Osteoblast (primary cell): ENCODE data around the gene HRK. TPM values are rescaled to one million over a fixed set of nuclear protein-coding genes. Genes with fewer than 3 reads are reported as not detected.

Source experiments
- DNase-seq: peaks from one replicate; pipeline ENCODE4 v3.0.0; 2011; ENCODE audit warnings: low spot score, mixed read lengths; ENCODE audit not compliant: insufficient read length; ENCODE audit errors: missing footprints
- H2AFZ ChIP-seq: 2 replicates; pipeline ENCODE4 v1.6.0; 2011; ENCODE audit warnings: mild to moderate bottlenecking, low read length
- H3K27ac ChIP-seq: 2 replicates; pipeline ENCODE4 v1.5.1; 2011; ENCODE audit warnings: mild to moderate bottlenecking, low read depth, low read length, moderate library complexity
- H3K27me3 ChIP-seq: 2 replicates; pipeline ENCODE4 v1.6.0; 2012; ENCODE audit warnings: mild to moderate bottlenecking, control low read depth, inconsistent platforms, low read length, moderate library complexity; ENCODE audit not compliant: insufficient read depth
- H3K36me3 ChIP-seq: 2 replicates; pipeline ENCODE4 v1.5.1; 2011; ENCODE audit warnings: mild to moderate bottlenecking, low read length, control low read depth, moderate library complexity; ENCODE audit not compliant: insufficient read depth
- H3K4me1 ChIP-seq: 2 replicates; pipeline ENCODE4 v1.5.1; 2011; ENCODE audit warnings: mild to moderate bottlenecking, low read length, control low read depth, moderate library complexity; ENCODE audit not compliant: insufficient read depth
- H3K4me2 ChIP-seq: 2 replicates; pipeline ENCODE4 v1.6.0; 2011; ENCODE audit warnings: mild to moderate bottlenecking, low read length; ENCODE audit not compliant: insufficient read depth
- H3K4me3 ChIP-seq: fragments of 200-600 bp; sonication (generic); 3 replicates; pipeline ENCODE4 v1.5.1; 2012; ENCODE audit warnings: mild to moderate bottlenecking, low read length, inconsistent platforms; ENCODE audit not compliant: insufficient read depth
- H3K79me2 ChIP-seq: 2 replicates; pipeline ENCODE4 v1.6.0; 2012; ENCODE audit warnings: mild to moderate bottlenecking, low read length, control low read depth, inconsistent platforms; ENCODE audit not compliant: insufficient read depth
- H3K9me3 ChIP-seq: 2 replicates; pipeline ENCODE4 v1.5.1; 2011; ENCODE audit warnings: low read depth, low read length, control low read depth
- H4K20me1 ChIP-seq: 2 replicates; pipeline ENCODE4 v1.6.0; 2012; ENCODE audit warnings: mild to moderate bottlenecking, low read length, control low read depth; ENCODE audit not compliant: insufficient read depth
- total RNA-seq: library from RNA; depleted of rRNA; stranded (reverse); fragments of >200 nt; gene quantifications from 2 replicates; pipeline ENCODE4 v1.2.3, GENCODE V29; 2012
- TF ChIP-seq, protein P1 (sequence below): IDR thresholded peaks from 2 replicates; pipeline ENCODE4 v1.5.1; 2011; ENCODE audit warnings: mild to moderate bottlenecking, low read depth, low read length, moderate library complexity; ENCODE audit errors: extremely low read depth

The HRK gene
- total RNA-seq, 1 donor: under 0.01 TPM

DNA sequence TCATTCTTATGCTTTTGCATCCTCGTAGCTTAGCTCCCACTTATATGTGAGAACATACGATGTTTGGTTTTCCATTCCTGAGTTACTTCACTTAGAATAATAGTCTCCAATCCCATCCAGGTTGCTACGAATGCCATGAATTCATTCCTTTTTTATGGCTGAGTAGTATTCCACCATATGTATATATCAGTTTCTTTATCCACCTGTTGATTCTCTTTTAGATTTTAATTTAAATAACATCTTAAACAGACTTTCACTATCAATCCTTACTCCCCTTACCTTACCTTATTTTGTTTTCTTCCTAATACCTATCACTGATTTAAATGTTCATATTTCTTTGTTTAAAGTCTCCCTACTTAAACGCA lies 29.0 kb upstream of the HRK start:
- peaks cover 9% of the 10 kb centered on the region for H3K4me1 ChIP-seq
- H4K20me1 ChIP-seq: peaks cover 15% of the 10 kb centered on the region
- no peaks in the 10 kb centered on the region for H3K9me3 ChIP-seq
- peak overlapping the region; percentile 91 for H2AFZ ChIP-seq
- H3K27ac ChIP-seq: peak overlapping the region; percentile 78
- peak overlapping the region; percentile 81 for H3K4me3 ChIP-seq
- no peak for DNase-seq
- H3K27me3 ChIP-seq: no peaks in the 10 kb centered on the region
- TF ChIP-seq, protein P1, sequence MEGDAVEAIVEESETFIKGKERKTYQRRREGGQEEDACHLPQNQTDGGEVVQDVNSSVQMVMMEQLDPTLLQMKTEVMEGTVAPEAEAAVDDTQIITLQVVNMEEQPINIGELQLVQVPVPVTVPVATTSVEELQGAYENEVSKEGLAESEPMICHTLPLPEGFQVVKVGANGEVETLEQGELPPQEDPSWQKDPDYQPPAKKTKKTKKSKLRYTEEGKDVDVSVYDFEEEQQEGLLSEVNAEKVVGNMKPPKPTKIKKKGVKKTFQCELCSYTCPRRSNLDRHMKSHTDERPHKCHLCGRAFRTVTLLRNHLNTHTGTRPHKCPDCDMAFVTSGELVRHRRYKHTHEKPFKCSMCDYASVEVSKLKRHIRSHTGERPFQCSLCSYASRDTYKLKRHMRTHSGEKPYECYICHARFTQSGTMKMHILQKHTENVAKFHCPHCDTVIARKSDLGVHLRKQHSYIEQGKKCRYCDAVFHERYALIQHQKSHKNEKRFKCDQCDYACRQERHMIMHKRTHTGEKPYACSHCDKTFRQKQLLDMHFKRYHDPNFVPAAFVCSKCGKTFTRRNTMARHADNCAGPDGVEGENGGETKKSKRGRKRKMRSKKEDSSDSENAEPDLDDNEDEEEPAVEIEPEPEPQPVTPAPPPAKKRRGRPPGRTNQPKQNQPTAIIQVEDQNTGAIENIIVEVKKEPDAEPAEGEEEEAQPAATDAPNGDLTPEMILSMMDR: no peak
- peaks cover 3% of the 10 kb centered on the region for H3K36me3 ChIP-seq
- peak overlapping the region; percentile 88 for H3K4me2 ChIP-seq
- peaks cover 44% of the 10 kb centered on the region for H3K79me2 ChIP-seq

DNA sequence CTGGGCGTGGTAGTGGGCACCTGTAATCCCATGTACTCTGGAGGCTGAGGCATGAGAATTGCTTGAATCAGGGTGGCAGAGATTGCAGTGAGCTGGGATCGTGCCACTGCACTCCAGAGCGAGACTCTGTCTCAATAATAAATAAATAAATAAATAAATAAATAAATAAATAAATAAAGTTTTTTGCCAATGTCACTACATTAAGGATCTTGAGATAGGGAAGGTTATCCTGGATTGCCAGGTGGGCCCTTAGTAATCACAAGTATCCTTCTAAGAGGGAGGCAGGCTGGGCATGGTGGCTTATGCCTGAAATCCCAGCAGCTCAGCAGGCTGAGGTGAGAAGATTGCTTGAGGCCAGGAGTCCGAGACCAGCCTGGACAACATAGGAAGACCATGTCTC lies 25.0 kb upstream of the HRK start:
- no peak for DNase-seq
- no peaks in the 10 kb centered on the region for H3K9me3 ChIP-seq
- H4K20me1 ChIP-seq: no peaks in the 10 kb centered on the region

DNA sequence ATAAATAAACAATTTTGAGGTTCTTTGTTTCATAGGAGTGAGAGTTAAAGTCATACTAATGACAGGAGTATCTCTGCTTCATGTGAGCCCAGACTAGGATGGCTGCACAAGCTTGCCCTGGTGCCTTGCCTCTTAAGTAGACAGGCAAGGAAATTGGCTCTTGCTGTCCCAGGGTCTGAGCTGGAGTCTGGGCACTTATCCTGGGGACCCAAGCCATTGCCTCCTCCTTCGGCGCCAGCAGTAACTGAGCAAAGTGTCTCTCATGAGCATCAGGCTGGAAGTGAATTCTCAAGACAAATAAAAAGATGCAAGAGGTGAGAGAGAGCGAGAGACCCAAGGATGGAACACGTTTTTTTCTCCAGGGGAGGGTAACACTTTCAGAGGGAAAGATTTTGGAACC lies 22.6 kb upstream of the HRK start:
- Histone ChIP-seq H3K79me2 (no peaks in the 10 kb centered on the region), H3K36me3 (no peaks in the 10 kb centered on the region), H3K27ac (no peak overlapping the region), H2AFZ (no peak overlapping the region), H3K4me2 (no peak overlapping the region), H3K27me3 (peaks cover 8% of the 10 kb centered on the region), H3K9me3 (no peaks in the 10 kb centered on the region), H3K4me1 (no peaks in the 10 kb centered on the region), H4K20me1 (no peaks in the 10 kb centered on the region), H3K4me3 (no peak overlapping the region)
- TF ChIP-seq, protein P1: no peak
- DNase-seq: no peak

More for the DNA sequence above, 25.0 kb upstream of the HRK start:
- H2AFZ ChIP-seq: no peak overlapping the region
- H3K36me3 ChIP-seq: no peaks in the 10 kb centered on the region
- peaks cover 2% of the 10 kb centered on the region for H3K4me1 ChIP-seq
- H3K4me3 ChIP-seq: no peak overlapping the region
- no peak overlapping the region for H3K27ac ChIP-seq
- TF ChIP-seq, protein P1: no peak
- peaks cover 3% of the 10 kb centered on the region for H3K27me3 ChIP-seq
- H3K79me2 ChIP-seq: peaks cover 9% of the 10 kb centered on the region
- H3K4me2 ChIP-seq: no peak overlapping the region

DNA sequence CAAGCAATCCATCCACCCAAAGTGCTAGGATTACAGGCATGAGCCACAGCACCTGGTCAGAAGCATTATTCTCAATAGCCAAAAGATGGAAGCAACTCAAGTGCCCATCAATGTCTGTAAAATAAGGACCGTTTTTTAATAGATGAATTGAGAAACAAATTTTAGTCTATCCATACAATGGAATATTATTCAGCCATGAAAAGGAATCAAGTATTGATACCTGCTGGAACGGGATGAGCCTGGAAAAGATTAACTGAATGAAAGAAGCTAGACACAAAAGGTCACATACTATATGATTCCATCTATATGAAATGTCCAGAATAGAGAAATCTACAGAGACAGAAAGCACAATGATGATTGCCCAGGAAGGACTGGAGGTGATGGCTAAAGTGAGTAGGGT lies 20.4 kb upstream of the HRK start:
- Histone ChIP-seq H3K9me3 (no peaks in the 10 kb centered on the region), H3K79me2 (no peaks in the 10 kb centered on the region), H3K27ac (no peak overlapping the region), H4K20me1 (no peaks in the 10 kb centered on the region), H3K4me1 (no peaks in the 10 kb centered on the region), H3K27me3 (peaks cover 16% of the 10 kb centered on the region), H3K4me3 (no peak overlapping the region), H2AFZ (no peak overlapping the region), H3K36me3 (no peaks in the 10 kb centered on the region), H3K4me2 (no peak overlapping the region)
- DNase-seq: no peak
- TF ChIP-seq, protein P1: no peak
